Activated CD4-positive, alpha-beta T cell treated with anti-CD3 and anti-CD28 coated beads for 1 hour (primary cell): ENCODE data around the gene MLKL.

Source experiments
- DNase-seq: peaks from one replicate; pipeline ENCODE4 v3.0.0-alpha.2; 2020

MLKL gene

DNA sequence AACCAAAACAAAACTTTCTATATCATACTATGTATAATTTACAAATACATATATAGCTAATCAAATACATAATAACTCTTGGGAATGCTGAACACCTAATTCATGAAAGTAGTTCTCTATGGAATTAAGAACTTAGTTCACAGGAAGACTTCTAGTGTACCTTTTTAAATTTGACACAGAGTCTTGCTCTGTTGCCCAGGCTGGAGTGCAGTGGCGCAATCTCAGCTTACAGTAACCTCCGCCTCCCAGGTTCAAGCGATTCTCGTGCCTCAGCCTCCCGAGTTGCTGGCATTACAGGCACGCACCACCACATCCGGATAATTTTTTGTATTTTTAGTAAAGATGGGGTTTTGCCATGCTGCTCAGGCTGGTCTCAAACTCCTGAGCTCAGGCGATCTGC, 58.7 kb downstream of the MLKL start:
- DNase-seq: no peak

DNA sequence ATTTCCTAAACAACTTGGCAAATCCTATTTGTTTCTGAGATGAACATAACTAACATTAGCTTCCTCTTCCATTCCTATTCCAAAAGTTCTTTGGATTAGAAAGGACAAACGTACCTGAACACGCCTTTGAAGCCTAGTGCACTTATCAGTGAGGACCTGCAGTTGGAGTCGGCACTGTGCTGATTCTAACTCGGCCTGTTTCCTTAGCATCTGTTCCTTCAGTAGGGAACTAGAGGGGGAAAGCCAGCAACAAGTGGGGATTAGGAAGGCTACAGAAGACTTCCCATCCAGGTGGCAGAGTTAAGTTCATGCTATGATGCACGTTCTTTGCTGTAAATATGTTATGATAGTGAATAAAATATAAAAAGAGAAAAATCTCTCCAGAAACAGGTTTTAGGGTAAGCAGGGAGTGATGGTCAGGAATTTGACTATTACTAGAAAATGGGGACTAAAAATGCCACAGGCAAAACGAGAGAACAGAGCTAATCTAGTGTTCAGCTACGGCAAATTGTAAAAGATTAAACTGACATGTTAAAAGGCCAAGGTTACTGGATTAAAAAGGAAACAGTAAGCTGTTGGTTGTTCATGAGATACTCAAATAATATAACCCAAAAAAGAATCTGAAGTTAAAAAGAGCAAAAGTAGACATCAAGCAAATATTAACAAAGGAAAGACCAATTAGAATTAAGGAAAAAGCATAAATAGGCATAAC, 62.8 kb downstream of the MLKL start:
- DNase-seq: no peak

DNA sequence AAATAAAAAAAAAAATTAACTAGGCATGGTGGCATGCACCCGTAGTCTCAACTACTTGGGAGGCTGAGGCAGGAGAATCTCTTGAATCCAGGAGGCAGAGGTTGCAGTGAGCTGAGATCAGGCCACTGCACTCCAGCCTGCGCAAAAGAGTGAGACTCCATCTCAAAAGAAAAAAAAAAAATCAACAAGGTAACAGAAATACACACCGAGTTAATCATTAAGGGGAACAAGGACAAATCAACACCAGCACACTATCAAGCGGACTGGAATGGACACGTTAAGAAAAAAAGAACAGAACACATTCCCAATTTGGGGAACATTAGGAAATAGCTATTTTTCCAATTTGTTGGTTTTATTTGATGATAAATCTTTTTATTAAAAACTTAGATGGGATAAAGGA, 65.4 kb downstream of the MLKL start:
- DNase-seq: no peak

DNA sequence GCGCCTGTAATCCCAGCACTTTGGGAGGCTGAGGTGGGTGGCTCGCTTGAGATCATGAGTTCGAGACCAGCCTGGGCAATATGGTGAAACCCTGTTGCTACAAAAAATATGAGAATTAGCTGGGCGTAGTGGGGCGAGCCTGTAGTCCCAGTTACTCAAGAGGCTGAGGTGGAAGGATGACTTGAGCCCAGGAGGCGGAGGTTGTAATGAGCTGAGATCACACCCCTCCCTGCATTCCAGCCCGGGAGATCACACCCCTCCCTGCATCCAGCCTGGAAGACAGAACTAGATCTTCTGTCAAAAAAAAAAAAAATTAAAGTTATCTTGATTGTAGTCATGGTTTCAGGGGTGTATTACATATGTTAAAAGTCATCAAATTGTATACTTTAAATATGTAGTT, 67.0 kb downstream of the MLKL start:
- no peak for DNase-seq

DNA sequence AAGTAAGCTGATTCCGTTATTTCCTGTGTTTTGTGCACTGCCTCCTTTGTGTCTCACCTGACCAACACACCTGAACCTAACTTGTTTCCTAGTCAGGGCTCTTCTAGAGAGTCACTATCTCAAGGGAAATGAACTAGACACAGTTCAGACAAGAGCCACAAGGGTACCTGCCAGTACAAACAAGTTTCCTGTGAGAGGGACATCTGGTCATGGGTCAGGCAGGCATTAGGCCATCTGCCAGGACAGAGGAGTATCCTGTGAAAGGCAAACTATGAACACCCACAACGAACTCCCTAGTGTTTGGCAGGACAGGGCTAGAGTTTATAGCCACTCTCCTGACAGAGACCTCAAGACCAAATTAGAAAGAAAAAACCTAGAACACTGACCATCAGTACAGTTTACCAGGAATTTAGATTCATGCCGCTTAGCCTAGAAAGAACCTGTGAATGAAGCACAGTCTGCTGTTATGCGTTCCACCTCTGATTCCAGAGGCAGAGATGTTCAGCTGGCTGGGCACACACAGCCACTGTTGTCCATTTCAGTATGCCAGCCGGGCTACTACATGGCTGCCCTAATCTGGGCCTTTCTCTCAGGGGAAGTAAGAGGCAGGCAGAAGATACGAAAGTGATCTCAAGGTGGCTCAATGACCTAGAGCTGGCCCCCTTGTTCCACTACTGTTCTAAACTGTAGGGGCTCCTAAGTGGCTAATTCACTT, 73.0 kb downstream of the MLKL start:
- DNase-seq: no peak

DNA sequence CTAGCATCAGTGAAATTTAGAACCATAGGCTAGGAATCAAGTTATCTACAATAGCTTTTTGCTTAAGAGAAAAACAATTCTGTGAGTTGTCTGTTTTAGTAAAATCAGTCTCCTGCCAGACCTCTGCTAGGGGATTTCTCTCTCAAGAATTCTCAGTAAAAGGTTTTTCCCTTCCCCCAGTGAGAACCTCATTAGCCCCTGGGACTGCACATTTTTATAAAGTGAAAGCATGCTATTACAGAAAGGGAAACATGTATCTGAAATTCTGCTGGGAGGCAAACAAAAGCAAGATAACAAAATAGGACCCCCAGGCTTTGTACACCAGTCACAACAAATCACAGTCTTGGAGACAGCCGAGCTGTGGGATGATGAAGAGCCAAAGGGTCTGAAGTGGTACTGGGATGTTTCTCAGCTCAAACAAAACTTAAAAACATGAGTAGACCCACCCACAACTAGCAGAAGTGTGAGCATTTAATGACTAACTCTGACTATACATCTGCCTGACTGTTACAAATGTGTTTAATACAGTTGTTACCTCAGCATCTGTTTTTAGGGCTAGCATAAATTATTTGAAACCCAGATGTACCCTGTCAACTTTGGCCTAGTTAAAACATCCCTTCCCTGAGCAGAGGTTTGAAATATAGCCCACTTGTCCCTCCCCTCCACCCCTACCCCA, 73.8 kb downstream of the MLKL start:
- DNase-seq: no peak

DNA sequence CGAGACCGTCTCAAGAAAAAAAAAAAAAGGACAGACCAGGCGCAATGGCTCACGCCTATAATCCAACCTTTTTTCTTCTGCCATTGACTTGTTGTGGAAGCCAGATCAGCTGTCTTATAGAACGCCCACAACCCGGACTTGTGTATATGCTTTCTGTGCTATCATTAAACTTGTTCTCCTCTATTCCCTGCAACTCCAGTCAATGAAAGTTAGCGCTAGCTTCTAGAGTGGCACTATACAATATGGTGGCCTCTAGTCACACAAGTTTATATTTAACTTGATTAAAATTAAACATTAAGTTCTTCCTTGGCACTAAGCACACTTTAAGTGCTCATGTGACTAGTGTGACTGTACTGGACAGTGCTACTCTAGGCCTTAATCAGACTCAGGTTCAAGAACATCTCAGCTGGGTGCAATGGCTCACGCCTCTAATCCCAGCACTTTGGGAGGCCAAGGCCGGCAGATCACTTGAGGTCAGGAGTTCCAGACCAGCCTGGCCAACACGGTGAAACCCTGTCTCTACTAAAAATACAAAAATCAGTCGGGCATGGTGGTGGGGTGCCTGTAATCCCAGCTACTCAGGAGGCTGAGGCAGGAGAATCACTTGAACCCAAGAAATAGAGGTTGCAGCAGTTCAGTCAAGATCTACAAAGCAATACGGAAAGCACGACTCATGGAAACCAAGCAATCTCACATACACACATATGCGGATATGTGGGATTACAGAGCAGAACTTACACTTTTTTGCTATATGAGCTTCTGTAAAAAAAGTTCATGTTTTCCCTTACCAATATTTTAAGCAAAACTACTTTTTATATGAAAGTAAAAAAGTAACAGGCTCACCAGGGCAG, 74.9 kb downstream of the MLKL start:
- DNase-seq: no peak

DNA sequence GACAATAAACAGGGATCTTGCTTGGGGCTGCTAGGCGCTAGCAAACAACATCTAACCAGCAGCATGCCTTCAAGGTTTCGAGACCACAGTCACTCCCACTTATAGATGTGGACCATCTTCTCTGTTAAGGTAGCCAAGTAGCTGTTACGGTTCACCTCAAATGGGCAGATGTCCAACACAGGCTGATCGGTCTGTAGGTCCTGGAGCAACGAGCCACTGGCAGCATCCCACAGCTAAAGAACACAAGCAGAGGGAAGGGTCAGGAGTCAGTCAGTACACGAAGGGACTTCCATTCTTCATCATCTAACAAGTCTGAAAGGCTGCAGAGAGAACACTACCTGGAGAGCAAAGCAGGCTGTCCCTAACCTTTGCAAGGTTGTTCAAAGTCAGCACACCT, 76.8 kb downstream of the MLKL start:
- no peak for DNase-seq

DNA sequence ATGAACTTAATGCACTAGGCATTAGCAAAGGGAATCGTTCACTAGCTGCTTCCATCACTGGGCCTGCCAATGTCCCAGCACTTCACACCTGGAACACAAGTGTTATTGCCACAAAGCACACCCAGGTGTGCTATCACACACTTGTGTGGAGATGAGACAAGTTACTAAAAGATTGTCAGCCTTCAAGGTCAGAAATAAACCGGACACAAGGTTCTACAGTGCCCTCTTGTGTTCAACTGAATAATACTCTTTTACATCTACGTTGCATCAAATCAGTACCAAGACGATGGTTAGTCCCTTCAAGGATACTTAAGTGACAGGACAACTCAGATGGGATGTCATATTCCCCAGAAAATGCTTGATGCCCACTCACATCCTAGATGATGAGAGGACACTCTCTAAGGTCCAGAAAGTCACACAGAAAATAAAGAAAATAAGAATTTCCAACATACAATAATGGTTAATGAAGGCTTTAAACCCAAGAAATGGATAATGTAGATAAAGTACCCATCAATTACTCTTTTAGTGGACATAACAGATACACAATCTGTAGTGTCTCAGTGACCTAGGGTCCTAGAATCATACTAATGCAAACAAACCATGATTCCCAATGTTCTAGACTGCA, 77.3 kb downstream of the MLKL start:
- DNase-seq: no peak

DNA sequence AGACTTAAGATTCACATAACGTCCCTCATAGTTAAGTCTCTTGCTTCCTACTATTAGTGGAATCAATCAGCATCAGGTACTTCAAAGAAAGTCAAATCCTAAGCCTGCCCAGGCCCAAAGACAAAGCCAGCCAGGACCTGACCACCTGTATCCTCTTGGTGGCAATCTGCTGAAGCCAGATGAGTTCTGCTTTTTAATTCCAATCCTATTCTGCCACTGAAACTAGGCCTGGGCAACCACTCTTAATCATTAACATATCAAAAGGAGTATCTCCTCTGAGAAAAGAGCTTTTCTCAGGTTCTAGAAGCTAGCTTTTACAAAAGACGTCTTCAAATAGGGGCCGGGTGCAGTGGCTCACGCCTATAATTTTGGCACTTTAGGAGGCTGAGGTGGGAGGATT, 78.7 kb downstream of the MLKL start:
- no peak for DNase-seq
